Dendritic cell treated with granulocyte-macrophage colony-stimulating factor and Interleukin-4, amounts not matched to agents 40 ng/mL and 50 ng/mL, for 4 days (primary cell): ENCODE data around the gene NEURL1.
"Not testable (repeated sequence)": the region's sequence is repeated elsewhere in the genome, so short reads cannot be mapped to it uniquely, and the experiment has no call there.

ENCODE experiments used
- H3K27ac Mint-ChIP-seq: one replicate; pipeline ENCODE4 v1.8.0; 2022; ENCODE audit warnings: mild to moderate bottlenecking, mixed read lengths
- H3K27me3 Mint-ChIP-seq: one replicate; pipeline ENCODE4 v1.8.0; 2022; ENCODE audit warnings: mild to moderate bottlenecking, mixed read lengths
- H3K36me3 Mint-ChIP-seq: one replicate; pipeline ENCODE4 v1.8.0; 2022; ENCODE audit warnings: low read depth, mixed read lengths
- H3K4me1 Mint-ChIP-seq: one replicate; pipeline ENCODE4 v1.8.0; 2022; ENCODE audit warnings: low read depth, mixed read lengths
- H3K4me3 Mint-ChIP-seq: one replicate; pipeline ENCODE4 v1.8.0; 2022; ENCODE audit warnings: mild to moderate bottlenecking, moderate library complexity, mixed read lengths
- H3K9me3 Mint-ChIP-seq: one replicate; pipeline ENCODE4 v1.8.0; 2022; ENCODE audit warnings: mixed read lengths
- intact Hi-C: fragments of 100-400 bp; cut with micrococcal nuclease; formaldehyde crosslinking; loops from one replicate; pipeline ENCODE4 v1.15.0; 2022

Gene NEURL1

DNA sequence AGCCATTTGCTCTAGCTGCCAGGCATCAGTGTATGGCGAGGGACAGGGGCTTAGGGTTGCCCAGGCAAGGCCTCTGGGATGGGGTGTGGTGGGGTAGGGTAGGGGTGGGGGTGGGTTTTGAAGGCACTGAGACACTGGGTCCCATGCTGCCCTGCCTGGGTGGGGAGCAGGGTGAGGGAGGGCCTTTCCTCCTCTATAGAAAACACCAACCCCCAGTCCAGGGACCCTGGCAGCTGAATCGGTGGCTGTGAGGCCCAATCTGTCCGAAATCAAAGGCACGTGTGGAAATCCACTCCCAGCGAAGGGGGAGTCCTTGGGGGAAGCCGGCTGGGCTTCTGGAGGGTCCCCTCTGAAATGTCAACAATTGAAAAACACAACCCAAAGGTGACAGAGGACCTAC, 106.4 kb downstream of the NEURL1 start:
- intact Hi-C loops, result loop anchor here (10.0 kb wide), 1 partner anchor 265 kb away; no protein-coding TSS in a partner anchor
- Mint-ChIP-seq H3K36me3 (peaks cover 16% of the 10 kb centered on the region), H3K4me3 (no peak overlapping the region)

GRCh38 chr10:103600325-103600724, 106.8 kb downstream of the NEURL1 start:
- Mint-ChIP-seq H3K9me3 (no peaks in the 10 kb centered on the region), H3K4me3 (no peak overlapping the region), H3K27me3 (no peaks in the 10 kb centered on the region), H3K36me3 (peaks cover 16% of the 10 kb centered on the region), H3K27ac (no peak overlapping the region), H3K4me1 (no peaks in the 10 kb centered on the region)
- intact Hi-C loops, result no loop called here

More for the DNA sequence above, 106.4 kb downstream of the NEURL1 start:
- Mint-ChIP-seq H3K27ac (no peak overlapping the region), H3K4me1 (no peaks in the 10 kb centered on the region), H3K27me3 (no peaks in the 10 kb centered on the region), H3K9me3 (no peaks in the 10 kb centered on the region)

DNA sequence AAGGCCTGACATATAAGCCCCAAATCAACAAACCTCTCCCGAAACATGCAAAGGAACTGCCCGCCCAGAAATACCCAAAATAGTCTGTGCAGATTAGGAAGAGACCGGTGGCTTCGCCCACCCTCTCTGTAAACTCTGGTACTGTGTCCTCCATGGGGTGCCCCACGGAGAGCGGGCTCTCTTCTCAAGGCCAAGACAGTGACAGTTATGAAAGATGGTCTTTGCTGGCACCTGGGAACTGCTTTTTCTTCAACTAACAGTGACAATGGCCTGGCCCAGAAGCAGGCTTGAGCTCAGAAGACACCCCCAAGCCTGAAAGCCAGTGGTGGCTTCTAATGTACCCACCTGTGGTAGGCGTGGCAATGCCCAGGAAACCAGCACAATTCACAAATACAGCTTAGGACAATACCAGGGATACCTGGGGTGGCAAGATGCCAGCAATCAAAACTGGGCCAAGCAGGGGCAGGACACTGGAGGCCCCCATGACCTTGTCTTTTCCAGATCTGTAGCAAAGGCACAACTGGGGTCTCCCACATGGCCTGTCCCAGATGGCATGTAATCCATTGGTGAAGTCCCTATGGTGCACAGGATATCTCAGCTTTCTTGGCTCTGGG, 107.6 kb downstream of the NEURL1 start:
- H3K36me3 Mint-ChIP-seq, result peaks cover 18% of the 10 kb centered on the region
- H3K4me1 Mint-ChIP-seq, result no peaks in the 10 kb centered on the region
- intact Hi-C loops, result no loop called here
- H3K27me3 Mint-ChIP-seq, result no peaks in the 10 kb centered on the region
- no peaks in the 10 kb centered on the region for H3K9me3 Mint-ChIP-seq
- H3K4me3 Mint-ChIP-seq, result no peak overlapping the region
- no peak overlapping the region for H3K27ac Mint-ChIP-seq

DNA sequence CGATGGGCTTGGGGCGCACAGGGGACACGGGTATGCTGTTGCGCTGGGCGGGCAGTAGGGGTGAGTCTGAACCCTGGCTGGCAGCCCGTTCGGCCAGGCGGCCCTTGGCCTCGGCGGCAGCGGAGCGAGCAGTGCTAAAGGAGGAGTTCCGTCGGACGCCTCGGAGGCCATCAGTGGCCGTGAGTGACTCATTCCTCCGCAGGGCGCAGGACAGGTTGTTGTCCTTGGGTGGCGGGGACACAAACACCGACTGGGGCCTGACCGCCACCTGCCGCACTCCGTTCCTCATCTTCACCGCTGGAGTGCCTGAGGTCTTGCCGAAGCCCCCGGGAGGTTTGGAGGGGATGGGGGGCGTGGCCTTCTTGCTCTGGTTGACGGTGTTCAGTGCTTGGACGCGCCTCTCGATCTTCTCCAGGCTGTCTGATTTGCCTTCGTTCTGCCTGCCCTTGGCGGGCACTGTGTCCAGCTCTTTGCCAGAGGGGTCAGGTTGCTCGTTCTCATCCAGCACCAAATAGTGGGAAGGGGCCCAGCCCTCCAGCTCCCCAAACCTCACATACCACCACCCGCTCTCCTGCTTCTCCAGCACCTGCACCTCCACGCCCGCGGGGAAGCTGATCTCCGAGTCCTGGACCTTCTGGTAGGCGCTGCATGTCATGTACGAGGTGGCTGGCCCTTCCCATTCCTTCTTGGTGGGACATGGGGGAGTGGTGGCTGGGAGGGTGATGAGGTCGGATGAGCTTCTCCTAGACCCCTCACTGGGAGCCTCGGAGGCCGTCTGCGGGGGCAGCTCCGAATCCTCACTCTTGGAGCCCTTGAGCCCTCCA, 108.7 kb downstream of the NEURL1 start:
- Mint-ChIP-seq H3K9me3 (no peaks in the 10 kb centered on the region), H3K36me3 (peaks cover 26% of the 10 kb centered on the region), H3K4me3 (no peak overlapping the region), H3K27me3 (no peaks in the 10 kb centered on the region), H3K4me1 (no peaks in the 10 kb centered on the region), H3K27ac (no peak overlapping the region)
- intact Hi-C loops, result no loop called here

GRCh38 chr10:103602852-103603155, 109.3 kb downstream of the NEURL1 start:
- H3K4me1 Mint-ChIP-seq, result no peaks in the 10 kb centered on the region
- intact Hi-C loops, result no loop called here
- no peak overlapping the region for H3K4me3 Mint-ChIP-seq
- H3K27ac Mint-ChIP-seq, result no peak overlapping the region
- H3K9me3 Mint-ChIP-seq, result no peaks in the 10 kb centered on the region
- H3K36me3 Mint-ChIP-seq, result peaks cover 26% of the 10 kb centered on the region
- no peaks in the 10 kb centered on the region for H3K27me3 Mint-ChIP-seq

DNA sequence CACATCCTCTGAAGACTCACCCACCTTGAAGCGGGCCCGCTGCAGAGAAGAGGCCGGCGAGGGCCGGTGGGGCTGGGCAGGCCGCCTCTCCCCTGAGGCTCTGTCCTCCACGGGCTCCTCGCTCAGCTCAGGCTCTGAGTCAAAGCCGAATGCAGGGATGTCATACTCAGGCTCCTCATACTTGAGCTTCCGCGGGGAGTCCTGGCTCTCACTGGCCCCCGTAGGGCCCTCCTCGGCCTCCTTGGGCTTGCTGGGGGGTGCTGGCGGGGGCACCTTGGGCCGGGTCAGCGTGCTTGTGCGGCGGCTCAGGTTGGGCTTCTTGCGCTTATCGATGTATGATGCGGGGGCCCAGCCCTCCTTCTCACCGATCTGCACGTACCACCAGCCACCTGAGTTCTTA, 109.9 kb downstream of the NEURL1 start:
- intact Hi-C loops, result no loop called here
- Mint-ChIP-seq H3K36me3 (peaks cover 26% of the 10 kb centered on the region), H3K27ac (no peak overlapping the region)

GRCh38 chr10:103605359-103606096, 112.0 kb downstream of the NEURL1 start:
- Mint-ChIP-seq H3K4me1 (no peaks in the 10 kb centered on the region), H3K27me3 (no peaks in the 10 kb centered on the region), H3K9me3 (no peaks in the 10 kb centered on the region), H3K4me3 (no peak overlapping the region), H3K36me3 (peaks cover 26% of the 10 kb centered on the region), H3K27ac (no peak overlapping the region)
- intact Hi-C loops, result loop anchor here (1.0 kb wide), 1 partner anchor 81 kb away; no protein-coding TSS in a partner anchor

More for the DNA sequence above, 109.9 kb downstream of the NEURL1 start:
- H3K27me3 Mint-ChIP-seq, result no peaks in the 10 kb centered on the region
- no peak overlapping the region for H3K4me3 Mint-ChIP-seq
- no peaks in the 10 kb centered on the region for H3K9me3 Mint-ChIP-seq
- no peaks in the 10 kb centered on the region for H3K4me1 Mint-ChIP-seq

- H3K4me3 Mint-ChIP-seq, H3K27me3 Mint-ChIP-seq, H3K27ac Mint-ChIP-seq, H3K4me1 Mint-ChIP-seq, H3K9me3 Mint-ChIP-seq, intact Hi-C loops: not testable (repeated sequence)
- peaks cover 26% of the 10 kb centered on the region for H3K36me3 Mint-ChIP-seq
Observed at GRCh38 chr10:103606097-103606438, 112.6 kb downstream of the NEURL1 start.

GRCh38 chr10:103607051-103607450, 113.5 kb downstream of the NEURL1 start:
- H3K27me3 Mint-ChIP-seq, H3K27ac Mint-ChIP-seq, H3K9me3 Mint-ChIP-seq, intact Hi-C loops, H3K4me3 Mint-ChIP-seq: not testable (repeated sequence)
- H3K4me1 Mint-ChIP-seq, result peaks cover 13% of the 10 kb centered on the region
- peaks cover 22% of the 10 kb centered on the region for H3K36me3 Mint-ChIP-seq

- H3K27me3 Mint-ChIP-seq, H3K27ac Mint-ChIP-seq, H3K4me3 Mint-ChIP-seq, intact Hi-C loops, H3K9me3 Mint-ChIP-seq: not testable (repeated sequence)
- Mint-ChIP-seq H3K36me3 (peaks cover 11% of the 10 kb centered on the region), H3K4me1 (peaks cover 23% of the 10 kb centered on the region)
Observed at GRCh38 chr10:103608056-103608455, 114.6 kb downstream of the NEURL1 start.

DNA sequence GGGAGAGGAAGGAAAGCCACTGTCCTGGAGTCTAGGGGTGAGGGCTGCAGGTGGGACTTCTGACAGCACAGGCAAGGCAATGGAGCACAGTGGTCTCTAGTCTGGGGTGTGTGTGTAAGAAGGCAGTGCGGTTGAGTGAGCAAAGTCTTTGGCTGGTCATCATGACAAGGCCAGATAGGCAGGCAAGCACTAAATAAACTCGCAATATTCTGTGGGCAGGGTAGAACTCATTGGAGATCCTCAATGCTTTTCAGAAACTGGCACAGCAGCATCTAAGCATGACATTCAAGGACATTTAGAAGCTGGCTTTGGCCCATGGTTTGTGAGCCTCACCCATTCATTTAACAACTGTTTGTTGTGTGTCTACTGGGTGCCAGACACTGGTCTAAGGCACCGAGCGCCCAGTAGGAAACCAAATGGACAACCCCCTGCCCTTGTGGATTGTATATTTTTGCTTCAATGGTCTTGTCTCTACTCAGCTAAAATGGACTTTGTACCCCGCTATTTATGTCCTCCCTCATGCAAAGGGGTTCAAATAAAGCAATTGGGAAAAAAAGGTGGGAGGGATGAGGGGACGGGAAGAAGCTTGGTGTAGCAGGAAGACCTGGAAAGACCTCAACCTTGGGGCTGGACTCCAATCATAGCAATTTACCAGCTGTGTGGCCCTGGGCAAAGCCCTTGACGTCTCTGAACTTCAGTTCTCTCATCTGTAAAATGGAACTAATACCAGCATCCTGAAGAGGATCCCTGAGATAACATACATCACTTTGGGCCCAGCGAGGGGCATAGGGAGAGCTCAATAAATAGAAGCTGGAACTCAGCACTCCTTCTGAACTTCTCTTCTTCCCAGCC, 116.0 kb downstream of the NEURL1 start:
- Mint-ChIP-seq H3K4me3 (no peak overlapping the region), H3K27me3 (no peaks in the 10 kb centered on the region), H3K27ac (no peak overlapping the region), H3K36me3 (peaks cover 10% of the 10 kb centered on the region), H3K9me3 (no peaks in the 10 kb centered on the region), H3K4me1 (peaks cover 35% of the 10 kb centered on the region)
- intact Hi-C loops, result no loop called here

- Mint-ChIP-seq H3K9me3 (no peaks in the 10 kb centered on the region), H3K36me3 (peaks cover 16% of the 10 kb centered on the region), H3K27me3 (no peaks in the 10 kb centered on the region), H3K4me1 (peaks cover 42% of the 10 kb centered on the region), H3K27ac (no peak overlapping the region), H3K4me3 (no peak overlapping the region)
- intact Hi-C loops, result no loop called here
Observed at GRCh38 chr10:103610083-103610472, 116.6 kb downstream of the NEURL1 start.

GRCh38 chr10:103610921-103611511, 117.5 kb downstream of the NEURL1 start:
- intact Hi-C loops, result no loop called here
- Mint-ChIP-seq H3K27me3 (no peaks in the 10 kb centered on the region), H3K4me1 (peaks cover 46% of the 10 kb centered on the region), H3K4me3 (no peak overlapping the region), H3K27ac (peak overlapping the region; percentile 32), H3K9me3 (no peaks in the 10 kb centered on the region), H3K36me3 (peaks cover 19% of the 10 kb centered on the region)
